ENCODE data around the gene CSAD. TPM values are rescaled to one million over a fixed set of nuclear protein-coding genes. Genes with fewer than 3 reads are reported as not detected.

CSAD gene
- total and polyA plus RNA-seq, 2 donors (not counting 3 experiments of a cell fraction or from before 2014, with no cell fraction given): 21.1 to 24.4 TPM

DNA sequence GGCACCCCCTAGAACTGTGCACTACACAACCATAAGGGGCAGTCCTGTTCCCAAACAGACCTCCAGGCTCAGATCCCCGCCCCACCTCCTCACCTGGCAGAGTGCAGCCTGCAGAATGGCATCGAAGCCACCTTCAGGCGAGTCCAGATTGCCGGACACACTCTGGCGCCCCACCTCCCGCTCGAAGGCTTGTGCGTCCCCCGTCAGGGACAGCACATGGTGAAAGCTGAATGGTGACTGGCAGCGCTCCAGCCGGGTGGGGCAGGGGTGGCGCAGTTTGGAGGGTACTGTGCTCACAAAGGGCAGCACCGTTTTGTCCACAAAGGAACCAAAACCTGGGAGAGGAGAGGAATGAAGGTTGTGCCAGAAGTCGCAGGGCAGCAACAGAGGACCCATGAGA, 15.8 kb upstream of the CSAD start:
- H3K4me2 ChIP-seq (ENCODE audit: insufficient read depth, low read length): no peak overlapping the region
- dilution Hi-C loops (cut with MboI; ENCODE audit: extremely low pct_ligation_motif_present, low sequenced_read_pairs) (no loop called here), intact Hi-C loops (cut with micrococcal nuclease) (no loop called here)
- TF ChIP-seq MYC (IDR thresholded peaks at IDR 0.05; ENCODE audit: low read depth, low read length) (no peak), FOS (IDR thresholded peaks at IDR 0.05; ENCODE audit: borderline replicate concordance, insufficient read depth, low read length) (no peak), POLR2AphosphoS5 (IDR thresholded peaks at IDR 0.05; ENCODE audit: insufficient read depth, low read depth, low read length) (no peak), GATA2 (IDR thresholded peaks at IDR 0.05; ENCODE audit: insufficient read depth, insufficient read length, low read depth, low read length) (no peak), EZH2 (IDR thresholded peaks at IDR 0.05; ENCODE audit: borderline replicate concordance, low read depth, low read length, severe bottlenecking) (no peak), JUN (IDR thresholded peaks at IDR 0.05; ENCODE audit: borderline replicate concordance, insufficient read depth, insufficient read length, low read depth) (no peak), POLR2A (IDR thresholded peaks at IDR 0.05; ENCODE audit: low read depth, low read length) (no peak)
- TF ChIP-seq, protein P1, sequence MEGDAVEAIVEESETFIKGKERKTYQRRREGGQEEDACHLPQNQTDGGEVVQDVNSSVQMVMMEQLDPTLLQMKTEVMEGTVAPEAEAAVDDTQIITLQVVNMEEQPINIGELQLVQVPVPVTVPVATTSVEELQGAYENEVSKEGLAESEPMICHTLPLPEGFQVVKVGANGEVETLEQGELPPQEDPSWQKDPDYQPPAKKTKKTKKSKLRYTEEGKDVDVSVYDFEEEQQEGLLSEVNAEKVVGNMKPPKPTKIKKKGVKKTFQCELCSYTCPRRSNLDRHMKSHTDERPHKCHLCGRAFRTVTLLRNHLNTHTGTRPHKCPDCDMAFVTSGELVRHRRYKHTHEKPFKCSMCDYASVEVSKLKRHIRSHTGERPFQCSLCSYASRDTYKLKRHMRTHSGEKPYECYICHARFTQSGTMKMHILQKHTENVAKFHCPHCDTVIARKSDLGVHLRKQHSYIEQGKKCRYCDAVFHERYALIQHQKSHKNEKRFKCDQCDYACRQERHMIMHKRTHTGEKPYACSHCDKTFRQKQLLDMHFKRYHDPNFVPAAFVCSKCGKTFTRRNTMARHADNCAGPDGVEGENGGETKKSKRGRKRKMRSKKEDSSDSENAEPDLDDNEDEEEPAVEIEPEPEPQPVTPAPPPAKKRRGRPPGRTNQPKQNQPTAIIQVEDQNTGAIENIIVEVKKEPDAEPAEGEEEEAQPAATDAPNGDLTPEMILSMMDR (IDR thresholded peaks at IDR 0.05; ENCODE audit: extremely low read depth in 1 of 2, insufficient read depth in 1 of 2, low read depth in 1 of 2, low read length in 2 of 2): no peak
- TF ChIP-seq, protein P2, sequence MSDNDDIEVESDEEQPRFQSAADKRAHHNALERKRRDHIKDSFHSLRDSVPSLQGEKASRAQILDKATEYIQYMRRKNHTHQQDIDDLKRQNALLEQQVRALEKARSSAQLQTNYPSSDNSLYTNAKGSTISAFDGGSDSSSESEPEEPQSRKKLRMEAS (IDR thresholded peaks at IDR 0.05; ENCODE audit: insufficient read depth, insufficient read length): no peak
- no peaks in the 10 kb centered on the region for H3K36me3 ChIP-seq (ENCODE audit: control insufficient read depth in 2 of 2, extremely low read depth in 1 of 2, insufficient read depth in 2 of 2, low read length in 2 of 2)
- H3K27ac ChIP-seq (ENCODE audit: insufficient read depth, low read depth, low read length): no peak overlapping the region
- POLR2A ChIA-PET: no interaction called here
- H3K79me2 ChIP-seq (ENCODE audit: control insufficient read depth, insufficient read depth, low read length): no peaks in the 10 kb centered on the region
- FAIRE-seq (no peak), DNase-seq (ENCODE audit: low read depth, low spot score) (no peak)
- BruUV-seq (replicated peaks): no TSS peak
- no peaks in the 10 kb centered on the region for H3K9me3 ChIP-seq (replicated peaks; ENCODE audit: control insufficient read depth, insufficient read depth, low read length)
- H2AFZ ChIP-seq (ENCODE audit: low read depth, low read length): no peak overlapping the region
- no peak overlapping the region for H3K9ac ChIP-seq (replicated peaks; ENCODE audit: extremely low read depth, insufficient read depth, low read length)
- H3K4me3 ChIP-seq (replicated peaks in 1 of 3; ENCODE audit: insufficient read depth in 1 of 3, low read depth in 1 of 3, low read length in 3 of 3): no peak overlapping the region
- no peaks in the 10 kb centered on the region for H4K20me1 ChIP-seq (replicated peaks; ENCODE audit: control insufficient read depth, extremely low read depth, insufficient read depth, low read length)
- CTCF ChIA-PET: interaction anchor here (1.6 to 6.7 kb wide), 9 partner anchors 8 to 159 kb away, joined by 3 to 249 read pairs (median 32); partner anchors contain the start of genes CSAD and ZNF740
- H3K9me1 ChIP-seq (replicated peaks; ENCODE audit: control insufficient read depth, extremely low read depth, insufficient read depth, low read length): no peaks in the 10 kb centered on the region
- H3K4me1 ChIP-seq (ENCODE audit: control insufficient read depth, extremely low read depth, insufficient read depth, low read length): peaks cover 6% of the 10 kb centered on the region
- H3K27me3 ChIP-seq (ENCODE audit: control insufficient read depth in 2 of 2, insufficient read depth in 2 of 2, low read length in 2 of 2): peaks cover 0 to 2% of the 10 kb centered on the region in 2 experiments

All from endothelial cell of umbilical vein (primary cell).